H1 (cell line): Measurements from ENCODE around the gene TAGLN2. TPM values are rescaled to one million over a fixed set of nuclear protein-coding genes. Genes with fewer than 3 reads are reported as not detected.
A peak's percentile ranks its signal among the peaks of the same experiment; 100 is the strongest.

Experiments used
- CTCF ChIA-PET: fragments of 300-600 bp; sonication (Branson Sonifier 250); formaldehyde crosslinking; loops from one replicate; lab custom pipeline; 2021; ENCODE audit not compliant: partially characterized antibody; lab: Charles Lee
- POLR2A ChIA-PET: fragments of 300-600 bp; sonication (Branson Sonifier 250); formaldehyde crosslinking; loops from one replicate; lab custom pipeline; 2021; ENCODE audit warnings: inconsistent platforms; ENCODE audit not compliant: partially characterized antibody; lab: Charles Lee
- DNase-seq, 2 experiments: peaks; one replicate each; pipeline versions ENCODE4 v3.0.0 to v3.0.0-alpha.2; 2010 to 2022; ENCODE audit warnings: low spot score in 2 of 2, low read depth in 1 of 2, mixed read lengths in 1 of 2
- FAIRE-seq: peaks from 2 replicates; lab custom pipeline; 2011; peaks lifted over from hg19 to GRCh38; lab: Jason Lieb, UNC
- H2AFZ ChIP-seq: 2 replicates; pipeline ENCODE4 v1.8.1; 2012; ENCODE audit warnings: low read length, inconsistent platforms
- H2AK5ac ChIP-seq: 2 replicates; pipeline ENCODE4 v1.6.1; 2013; ENCODE audit warnings: low read depth, low read length
- H2BK120ac ChIP-seq: replicated peaks from 2 replicates; pipeline ENCODE3; 2013; ENCODE audit warnings: low read depth, low read length, inconsistent platforms
- H2BK12ac ChIP-seq: 2 replicates; pipeline ENCODE4 v1.6.1; 2013; ENCODE audit warnings: low read depth, low read length
- H2BK15ac ChIP-seq: 2 replicates; pipeline ENCODE4 v1.6.1; 2013; ENCODE audit warnings: low read length
- H2BK20ac ChIP-seq: 2 replicates; pipeline ENCODE4 v1.6.1; 2013; ENCODE audit warnings: low read length
- H2BK5ac ChIP-seq: 2 replicates; pipeline ENCODE4 v1.6.1; 2013; ENCODE audit warnings: low read depth, low read length
- H3K14ac ChIP-seq: 2 replicates; pipeline ENCODE4 v1.6.1; 2013; ENCODE audit warnings: inconsistent platforms; ENCODE audit not compliant: insufficient read length
- H3K18ac ChIP-seq: 2 replicates; pipeline ENCODE4 v1.6.1; 2013; ENCODE audit warnings: low read length; ENCODE audit errors: extremely low read depth
- H3K23ac ChIP-seq: 2 replicates; pipeline ENCODE4 v1.6.1; 2013; ENCODE audit warnings: inconsistent platforms; ENCODE audit not compliant: insufficient read length
- H3K23me2 ChIP-seq: 2 replicates; pipeline ENCODE4 v1.6.1; 2013; ENCODE audit warnings: low read depth, low read length
- H3K27ac ChIP-seq: 2 replicates; pipeline ENCODE4 v1.6.1; 2011; ENCODE audit warnings: low read depth, low read length, inconsistent platforms
- H3K27me3 ChIP-seq, 4 experiments: replicated peaks in 1 of 4; 1 replicate in 1 of 4; 2 replicates in 3 of 4; pipeline versions ENCODE4 v1.6.1 to v1.8.1; 2011 to 2013; ENCODE audit warnings: low read length in 3 of 4, mild to moderate bottlenecking in 3 of 4, inconsistent platforms in 2 of 4, mixed read lengths in 2 of 4, moderate library complexity in 1 of 4; ENCODE audit not compliant: control insufficient read depth in 3 of 4, insufficient read depth in 3 of 4; ENCODE audit errors: extremely low read depth in 1 of 4
- H3K36me3 ChIP-seq, 4 experiments: 2 replicates each; pipeline versions ENCODE4 v1.6.1 to v1.8.1; 2011 to 2013; ENCODE audit warnings: mild to moderate bottlenecking in 4 of 4, low read length in 3 of 4, moderate library complexity in 2 of 4, control low read depth in 1 of 4, inconsistent platforms in 1 of 4; ENCODE audit not compliant: insufficient read depth in 4 of 4, control insufficient read depth in 2 of 4
- H3K4ac ChIP-seq: replicated peaks from 2 replicates; pipeline ENCODE3; 2013; ENCODE audit warnings: low read length, low read depth, mixed read lengths, inconsistent platforms; ENCODE audit not compliant: insufficient read length
- H3K4me1 ChIP-seq, 4 experiments: replicated peaks in 1 of 4; 1 replicate in 1 of 4; 2 replicates in 3 of 4; pipeline versions ENCODE4 v1.6.1 to v1.8.1; 2011 to 2013; ENCODE audit warnings: low read length in 3 of 4, inconsistent platforms in 2 of 4, mixed read lengths in 1 of 4; ENCODE audit not compliant: insufficient read depth in 4 of 4, control insufficient read depth in 3 of 4
- H3K4me2 ChIP-seq, 2 experiments: 2 replicates each; pipeline versions ENCODE4 v1.6.1 to v1.8.1; 2011 to 2013; ENCODE audit warnings: low read depth in 2 of 2, low read length in 2 of 2, control low read depth in 1 of 2, inconsistent platforms in 1 of 2, mild to moderate bottlenecking in 1 of 2; ENCODE audit not compliant: insufficient read depth in 1 of 2
- H3K4me3 ChIP-seq, 4 experiments: fragments of 200-600, 300-600 bp in 1 of 4; sonication (generic), shearing (Covaris generic), sonication (Bioruptor Twin) in 1 of 4; 2 replicates each; pipeline versions ENCODE4 v1.5.1 to v1.8.1; 2011 to 2016; ENCODE audit warnings: low read length in 4 of 4, low read depth in 3 of 4, control low read depth in 2 of 4, inconsistent platforms in 2 of 4, mild to moderate bottlenecking in 2 of 4, mixed read lengths in 1 of 4, moderate library complexity in 1 of 4; ENCODE audit not compliant: insufficient read depth in 2 of 4; ENCODE audit errors: extremely low read depth in 1 of 4
- H3K56ac ChIP-seq: replicated peaks from 2 replicates; pipeline ENCODE3; 2013; ENCODE audit warnings: low read depth, mild to moderate bottlenecking, mixed read lengths, low read length, inconsistent platforms; ENCODE audit not compliant: insufficient read length
- H3K79me1 ChIP-seq: 2 replicates; pipeline ENCODE4 v1.6.1; 2013; ENCODE audit warnings: low read depth, low read length, control low read depth
- H3K79me2 ChIP-seq, 2 experiments: 2 replicates each; pipeline versions ENCODE4 v1.6.1 to v1.8.1; 2012 to 2013; ENCODE audit warnings: low read length in 2 of 2, mild to moderate bottlenecking in 2 of 2, inconsistent platforms in 1 of 2; ENCODE audit not compliant: insufficient read depth in 2 of 2, control insufficient read depth in 1 of 2
- H3K9ac ChIP-seq, 4 experiments: replicated peaks in 1 of 4; 1 replicate in 1 of 4; 2 replicates in 3 of 4; pipeline versions ENCODE4 v1.6.1 to v1.8.1; 2011 to 2013; ENCODE audit warnings: low read depth in 3 of 4, low read length in 3 of 4, control low read depth in 2 of 4, mild to moderate bottlenecking in 2 of 4, moderate library complexity in 2 of 4, inconsistent platforms in 1 of 4; ENCODE audit errors: extremely low read depth in 1 of 4
- H3K9me3 ChIP-seq, 2 experiments: 2 replicates each; pipeline versions ENCODE4 v1.6.1 to v1.8.1; 2012 to 2013; ENCODE audit warnings: mild to moderate bottlenecking in 2 of 2, moderate library complexity in 2 of 2, control low read depth in 1 of 2, inconsistent platforms in 1 of 2, low read depth in 1 of 2, low read length in 1 of 2, mixed read lengths in 1 of 2; ENCODE audit not compliant: insufficient read depth in 2 of 2
- H4K20me1 ChIP-seq, 2 experiments: replicated peaks in 1 of 2; 2 replicates each; pipeline versions ENCODE3 to v1.8.1; 2011 to 2013; ENCODE audit warnings: inconsistent platforms in 2 of 2, low read length in 2 of 2, mild to moderate bottlenecking in 1 of 2; ENCODE audit not compliant: insufficient read depth in 2 of 2, control insufficient read depth in 1 of 2
- H4K5ac ChIP-seq: 2 replicates; pipeline ENCODE4 v1.6.1; 2013; ENCODE audit warnings: low read length, low read depth, mixed read lengths, inconsistent platforms; ENCODE audit not compliant: insufficient read length
- H4K8ac ChIP-seq: 2 replicates; pipeline ENCODE4 v1.8.0; 2013; ENCODE audit warnings: mild to moderate bottlenecking, moderate library complexity, low read length, inconsistent platforms; ENCODE audit not compliant: insufficient read depth; ENCODE audit errors: extremely low read depth
- H4K91ac ChIP-seq: replicated peaks from 2 replicates; pipeline ENCODE3; 2013; ENCODE audit warnings: low read length, mixed read lengths, inconsistent platforms; ENCODE audit not compliant: insufficient read length
- ASH2L ChIP-seq: fragments of 200-600, 300-600 bp; sonication (generic); IDR thresholded peaks from one replicate; pipeline ENCODE4 v1.7.1; 2017; ENCODE audit warnings: low read length
- CEBPB ChIP-seq: IDR thresholded peaks from 2 replicates; pipeline ENCODE4 v1.6.1; 2012; ENCODE audit warnings: low read depth, low read length
- CHD1 ChIP-seq: IDR thresholded peaks from 2 replicates; pipeline ENCODE4 v1.6.1; 2012; ENCODE audit warnings: low read depth, low read length, improper control_type of control experiment
- CREB1 ChIP-seq: IDR thresholded peaks from 2 replicates; pipeline ENCODE4 v1.6.1; 2012; ENCODE audit warnings: inconsistent platforms
- CTBP2 ChIP-seq: IDR thresholded peaks from 2 replicates; pipeline ENCODE4 v1.7.0; 2011; ENCODE audit warnings: borderline replicate concordance, mild to moderate bottlenecking, moderate library complexity, mixed read lengths, low read length; ENCODE audit not compliant: insufficient read depth, insufficient read length
- GTF2F1 ChIP-seq: IDR thresholded peaks from 2 replicates; pipeline ENCODE4 v1.6.1; 2012; ENCODE audit warnings: low read depth, low read length, improper control_type of control experiment, borderline replicate concordance
- MAFK ChIP-seq: IDR thresholded peaks from 2 replicates; pipeline ENCODE4 v1.6.1; 2012; ENCODE audit warnings: low read depth, mild to moderate bottlenecking, improper control_type of control experiment, low read length
- PHF8 ChIP-seq: fragments of 200-600 bp; sonication (generic); conservative IDR thresholded peaks from 2 replicates; pipeline ENCODE4 v1.7.1; 2012; ENCODE audit warnings: low read depth, mild to moderate bottlenecking, inconsistent platforms, low read length, moderate library complexity
- RFX5 ChIP-seq: IDR thresholded peaks from 2 replicates; pipeline ENCODE4 v1.6.1; 2011; ENCODE audit warnings: low read depth, low read length, improper control_type of control experiment, borderline replicate concordance
- RNF2 ChIP-seq: fragments of 200-900, 300-1000 bp; sonication (generic); IDR thresholded peaks from 2 replicates; pipeline ENCODE4 v1.7.1; 2016; ENCODE audit warnings: borderline replicate concordance, low read depth, mild to moderate bottlenecking, antibody characterized with exemption, low read length; ENCODE audit not compliant: poor library complexity, severe bottlenecking; ENCODE audit errors: missing control alignments
- TCF12 ChIP-seq: IDR thresholded peaks from 2 replicates; pipeline ENCODE4 v1.6.1; 2011; ENCODE audit warnings: low read depth, mild to moderate bottlenecking, low read length
- ZNF274 ChIP-seq: IDR thresholded peaks from 2 replicates; pipeline ENCODE4 v1.7.0; 2012; ENCODE audit warnings: low read length, borderline replicate concordance; ENCODE audit errors: extremely low read depth
- WGBS, 2 experiments: shearing (Covaris generic) in 1 of 2; methylation state at CpG; one replicate each; pipeline versions ENCODE4 v1.1.6 to v1.1.7; 2013 to 2015; ENCODE audit warnings: low lambda C conversion rate in 2 of 2, mixed read lengths in 2 of 2, inconsistent platforms in 1 of 2, low coverage in 1 of 2, missing lambda C conversion rate in 1 of 2; ENCODE audit not compliant: insufficient replicate concordance in 2 of 2, insufficient coverage in 1 of 2, insufficient read length in 1 of 2; ENCODE audit errors: extremely low coverage in 1 of 2, missing lambda C conversion rate in 1 of 2; 5-methylcytosine and 5-hydroxymethylcytosine counted together
- polyA plus RNA-seq, 7 experiments: library from polyadenylated mRNA; depleted of rRNA in 3 of 7; stranded (reverse) in 5 of 7; unstranded in 2 of 7; fragments of >200 nt in 5 of 7; fragments of 200-250 nt in 2 of 7; gene quantifications; 1 replicate in 5 of 7; 2 replicates in 1 of 7; 4 replicates in 1 of 7; pipeline versions ENCODE4 v1.2.1 to v1.2.3, GENCODE V29; 2011 to 2013; ENCODE audit warnings: missing spikeins in 2 of 7, mixed read lengths in 2 of 7
- total RNA-seq: library from RNA; stranded (reverse); fragmentation: NEBNext Ultra II Directional; extraction: Animal tissue kit (Norgen Biotek cat#: 25700); gene quantifications from 2 replicates; pipeline ENCODE4 v1.2.1, GENCODE V29; 2021

The TAGLN2 gene
- total and polyA plus RNA-seq, 2 of the 8 experiments (the other 6 are each of a cell fraction or from before 2014, with no cell fraction given): 93.0 to 114 TPM

GRCh38 chr1:159898527-159898926 is 26.8 kb downstream of the TAGLN2 start:
- peaks cover 6 to 12% (median 7%) of the 10 kb centered on the region in 4 experiments for H3K4me1 ChIP-seq
- no peak overlapping the region for H3K27ac ChIP-seq
- ChIA-PET POLR2A (no interaction called here), CTCF (interaction anchor here (1.2 kb wide), 2 partner anchors 108 to 109 kb away, joined by 3 read pairs; no protein-coding TSS in a partner anchor)
- no peaks in the 10 kb centered on the region for H3K79me1 ChIP-seq
- DNase-seq: no peak
- no peak for FAIRE-seq
- H2AK5ac ChIP-seq: no peak overlapping the region
- H3K4me2 ChIP-seq: no peak overlapping the region
- no peak overlapping the region for H3K56ac ChIP-seq
- no peak overlapping the region for H2BK12ac ChIP-seq
- H3K4me3 ChIP-seq: no peak overlapping the region
- peak overlapping the region in 1 of 4 experiments; percentile 13; a peak in 1 of 7 replicates for H3K9ac ChIP-seq
- no peak overlapping the region for H3K23ac ChIP-seq
- no peak overlapping the region for H3K14ac ChIP-seq
- no peaks in the 10 kb centered on the region for H4K20me1 ChIP-seq
- H3K23me2 ChIP-seq: peaks cover 3% of the 10 kb centered on the region; the same call in 1 of the 2 replicates
- H2AFZ ChIP-seq: no peak overlapping the region
- H4K8ac ChIP-seq: no peak overlapping the region
- no peak overlapping the region for H2BK20ac ChIP-seq
- TF ChIP-seq PHF8 (no peak), CEBPB (no peak), ASH2L (no peak), CHD1 (no peak), TCF12 (no peak), MAFK (no peak), RNF2 (no peak), ZNF274 (no peak), GTF2F1 (no peak), CREB1 (no peak), RFX5 (no peak), CTBP2 (no peak)
- no peaks in the 10 kb centered on the region for H3K79me2 ChIP-seq
- H3K27me3 ChIP-seq: peaks cover 1 to 9% (median 7%) of the 10 kb centered on the region in 4 experiments; a peak in 5 of 7 replicates
- no peaks in the 10 kb centered on the region for H3K36me3 ChIP-seq
- H3K9me3 ChIP-seq: no peaks in the 10 kb centered on the region
- no peak overlapping the region for H3K4ac ChIP-seq
- no peak overlapping the region for H2BK5ac ChIP-seq
- H2BK15ac ChIP-seq: no peak overlapping the region
- 81% methylated on average over 3 of the region's 3 CpGs; no CpG with 5 or more reads in 1 of the 2 experiments for WGBS, 2 experiments
- H3K18ac ChIP-seq: no peak overlapping the region
- no peak overlapping the region for H4K91ac ChIP-seq
- H2BK120ac ChIP-seq: no peak overlapping the region
- no peak overlapping the region for H4K5ac ChIP-seq
